Heart right ventricle (tissue), 16 donors: Measurements from ENCODE around the gene KCNJ14. TPM values are rescaled to one million over a fixed set of nuclear protein-coding genes. Genes with fewer than 3 reads are reported as not detected.
A peak's percentile ranks its signal among the peaks of the same experiment; 100 is the strongest.

Experiments
- ATAC-seq, 8 donors: fragments of 200-7000 bp; cut with Tn5 transposase; one replicate each; pipeline ENCODE4 v1.9.1; 2020; ENCODE audit warnings: mild to moderate bottlenecking in 8 of 8, moderate library complexity in 8 of 8, moderate number of reproducible peaks in 1 of 8
- DNase-seq, 2 donors: peaks; one replicate each; pipeline ENCODE4 v3.0.0-alpha.2; 2020
- H3K27ac ChIP-seq, 10 donors: fragments of 200-600 bp; sonication (generic) in 2 of 10; one replicate each; pipeline versions ENCODE4 v1.5.0 to v1.8.0; 2020 to 2022; ENCODE audit warnings: mild to moderate bottlenecking in 3 of 10
- H3K27me3 ChIP-seq, 7 donors: fragments of 200-600 bp; one replicate each; pipeline ENCODE4 v1.8.0; 2021 to 2022; ENCODE audit warnings: mild to moderate bottlenecking in 2 of 7
- H3K36me3 ChIP-seq, 9 donors: fragments of 200-600 bp; sonication (generic) in 1 of 9; one replicate each; pipeline versions ENCODE4 v1.5.0 to v1.8.0; 2020 to 2022; ENCODE audit warnings: mild to moderate bottlenecking in 2 of 9
- H3K4me1 ChIP-seq, 9 donors: fragments of 200-600 bp; sonication (generic) in 1 of 9; one replicate each; pipeline versions ENCODE4 v1.5.0 to v1.8.0; 2020 to 2022; ENCODE audit warnings: mild to moderate bottlenecking in 4 of 9
- H3K4me3 ChIP-seq, 10 donors: fragments of 200-600 bp; sonication (generic) in 2 of 10; one replicate each; pipeline versions ENCODE4 v1.5.0 to v1.8.0; 2020 to 2022; ENCODE audit warnings: mild to moderate bottlenecking in 7 of 10, moderate library complexity in 2 of 10
- H3K9me3 ChIP-seq, 11 donors: fragments of 200-600 bp in 10 of 11; sonication (generic) in 2 of 11; one replicate each; pipeline versions ENCODE4 v1.5.0 to v1.8.0; 2013 to 2022; ENCODE audit warnings: mild to moderate bottlenecking in 2 of 11, control low read depth in 1 of 11, moderate library complexity in 1 of 11
- CTCF ChIP-seq, 9 donors: fragments of 200-600 bp; sonication (generic) in 2 of 9; IDR thresholded peaks; one replicate each; pipeline versions ENCODE4 v1.5.0 to v1.8.0; 2021 to 2022; ENCODE audit warnings: antibody characterized with exemption in 9 of 9, mild to moderate bottlenecking in 5 of 9, moderate library complexity in 1 of 9
- WGBS, 2 donors: extraction: QIAGEN DNeasy Blood & Tissue Kit; methylation state at CpG; one replicate each; pipeline ENCODE4 v1.1.7; 2013; ENCODE audit warnings: inconsistent platforms in 1 of 2; 5-methylcytosine and 5-hydroxymethylcytosine counted together
- intact Hi-C, 10 donors: fragments of 100-400 bp; cut with DNase I; formaldehyde crosslinking; loops; one replicate each; pipeline versions ENCODE4 v1.11.1 to v1.14.2; 2022
- long read RNA-seq, 3 donors: library from polyadenylated mRNA; unstranded; transcript quantifications; one replicate each; pipeline ENCODE4 v2.0.0, GENCODE V29; 2020 to 2021
- polyA plus RNA-seq, 2 donors: library from polyadenylated mRNA; stranded (reverse); fragments of 200-250 nt; gene quantifications; one replicate each; pipeline ENCODE4 v1.2.3, GENCODE V29; 2013
- total RNA-seq, 10 donors: library from RNA; stranded (reverse); fragmentation: NEBNext Ultra II Directional in 3 of 10; extraction: Animal tissue kit (Norgen Biotek cat#: 25700) in 3 of 10; gene quantifications; one replicate each; pipeline versions ENCODE4 v1.2.1 to v1.2.4, GENCODE V29; 2021 to 2023
- donor health status: Arrhythmogenic right ventricular cardiomyopathy.
- donor health status: ischemic (EF 13 %, LVEDD 7.1; RV severe dilation, severe dysfunction).
- donor health status: healthy with polysubstance abuse.
- donor health status: DM: no; HTN: yes; CAD: no.
- donor health status: DM: no; HTN: no; CAD: no.
- donor health status: ischemic (EF 25% LVEDD 6.9; RV normal size, moderate dysfunction).
- donor health status: ischemic (EF 25% LVEDD 5.7; RV mildly dilated, moderate dysfunction).
- donor health status: healthy.
- donor health status: DM: yes; HTN: yes; CAD: no.
- donor health status: Ischemic cardiomyopathy.
- donor health status: ischemic (EF 35%, LVEDD 5.7; RV mildly dilated, moderate dysfunction).
- donor health status: nonischemic (EF 11% LVEDD 7.7; RV severe dilation, severe dysfunction).
- donor health status: DM: yes; HTN: yes; CAD: no.
- donor health status: PGD.
- donor health status: ischemic (EF 29% LVEDD 5.4; RV normal size, mild dysfunction).
- donor health status: nonischemic (EF 23%, LVEDD 6.1; RV moderate dilation, normal function).

KCNJ14 gene
- total RNA-seq: under 1 TPM; 0.13 to 0.52 (median 0.30) TPM
- under 1 TPM; 0.29 to 0.43 TPM for polyA plus RNA-seq
- long read RNA-seq, donor 1: 0 reads
- long read RNA-seq, donor 2: 0 reads
- long read RNA-seq, donor 3, partial matches to known transcripts: 0 of 5 reads
- long read RNA-seq, donor 3, other reads (novel, unspliced or antisense): 4 of 5 reads

- 89% methylated on average over 16 of the region's 16 CpGs for WGBS, 2 donors
- H3K27ac ChIP-seq: no peak within 1 kb of the TSS
- no peak within 1 kb of the TSS for H3K4me3 ChIP-seq
- no peaks in the 10 kb centered on the region for H3K27me3 ChIP-seq
- ATAC-seq: no peak
- no peak for TF ChIP-seq CTCF (IDR thresholded peaks at IDR 0.05)
- no peaks in the 10 kb centered on the region for H3K4me1 ChIP-seq
- no peaks in the 10 kb centered on the region for H3K9me3 ChIP-seq
- H3K36me3 ChIP-seq: peaks cover 0 to 76% (median 41%) of the 10 kb centered on the region in 9 donors
- intact Hi-C loops: no loop called here
- DNase-seq: no peak
These were observed at the start of gene KCNJ14 for GRCh38 chr19:48455171-48455907. Gene KCNJ14, plus strand, starts transcription at chr19:48455574. Its CDS starts 6,151 bp downstream, at chr19:48461725.

GRCh38 chr19:48405850-48406249 is 49.5 kb upstream of the KCNJ14 start:
- TF ChIP-seq CTCF (IDR thresholded peaks at IDR 0.05): no peak
- DNase-seq (no peak), ATAC-seq (no peak)
- intact Hi-C loops: no loop called here
- 76 to 84% methylated on average over 13 of the region's 13 CpGs for WGBS, 2 donors
- Histone ChIP-seq H3K9me3 (peaks cover 0 to 5% (median 0%) of the 10 kb centered on the region in 11 donors), H3K4me3 (no peak overlapping the region), H3K27ac (no peak overlapping the region), H3K4me1 (no peaks in the 10 kb centered on the region), H3K27me3 (peaks cover 0 to 12% (median 0%) of the 10 kb centered on the region in 7 donors), H3K36me3 (no peaks in the 10 kb centered on the region)

GRCh38 chr19:48413879-48414587 is 41.3 kb upstream of the KCNJ14 start:
- WGBS, 2 donors: 39 to 49% methylated on average over 24 of the region's 24 CpGs
- ATAC-seq: no peak
- no peaks in the 10 kb centered on the region for H3K9me3 ChIP-seq
- DNase-seq: no peak
- no peak for TF ChIP-seq CTCF (IDR thresholded peaks at IDR 0.05)
- peak overlapping the region in 3 of 10 donors; percentile 27 to 33 (median 31) for H3K4me3 ChIP-seq
- peaks cover 0 to 16% (median 6%) of the 10 kb centered on the region in 9 donors for H3K4me1 ChIP-seq
- peaks cover 0 to 27% (median 9%) of the 10 kb centered on the region in 7 donors for H3K27me3 ChIP-seq
- H3K27ac ChIP-seq: no peak overlapping the region
- intact Hi-C loops: no loop called here
- H3K36me3 ChIP-seq: no peaks in the 10 kb centered on the region

GRCh38 chr19:48415395-48415794 is 40.0 kb upstream of the KCNJ14 start:
- H3K4me3 ChIP-seq: peak overlapping the region in 7 of 10 donors; percentile 8 to 42 (median 31)
- 26 to 30% methylated on average over 13 to 14 of the region's 14 CpGs for WGBS, 2 donors
- ATAC-seq (peak; percentile 64 to 91 (median 85)), DNase-seq (peak; percentile 76 to 83)
- no peak for TF ChIP-seq CTCF (IDR thresholded peaks at IDR 0.05)
- no peaks in the 10 kb centered on the region for H3K9me3 ChIP-seq
- peaks cover 0 to 27% (median 9%) of the 10 kb centered on the region in 7 donors for H3K27me3 ChIP-seq
- no peak overlapping the region for H3K27ac ChIP-seq
- H3K36me3 ChIP-seq: no peaks in the 10 kb centered on the region
- intact Hi-C loops: no loop called here
- H3K4me1 ChIP-seq: peaks cover 0 to 16% (median 6%) of the 10 kb centered on the region in 9 donors
